HEK293 (cell line): ENCODE measurements around the gene ALMS1.

ENCODE experiments used
- ZBTB1 ChIP-seq: fragments of 450-650 bp; formaldehyde crosslinking; IDR thresholded peaks from 2 replicates; pipeline ENCODE4 v1.5.1; 2016; ENCODE audit warnings: missing biosample characterization, missing genetic modification characterization
- ZNF416 ChIP-seq: fragments of 450-650 bp; formaldehyde crosslinking; IDR thresholded peaks from 2 replicates; pipeline ENCODE4 v1.5.1; 2016; ENCODE audit warnings: missing biosample characterization, missing genetic modification characterization
- TF ChIP-seq, protein P1 (sequence below): fragments of 450-650 bp; formaldehyde crosslinking; IDR thresholded peaks from 2 replicates; pipeline ENCODE4 v1.5.1; 2016; ENCODE audit warnings: missing biosample characterization, missing genetic modification characterization

DNA sequence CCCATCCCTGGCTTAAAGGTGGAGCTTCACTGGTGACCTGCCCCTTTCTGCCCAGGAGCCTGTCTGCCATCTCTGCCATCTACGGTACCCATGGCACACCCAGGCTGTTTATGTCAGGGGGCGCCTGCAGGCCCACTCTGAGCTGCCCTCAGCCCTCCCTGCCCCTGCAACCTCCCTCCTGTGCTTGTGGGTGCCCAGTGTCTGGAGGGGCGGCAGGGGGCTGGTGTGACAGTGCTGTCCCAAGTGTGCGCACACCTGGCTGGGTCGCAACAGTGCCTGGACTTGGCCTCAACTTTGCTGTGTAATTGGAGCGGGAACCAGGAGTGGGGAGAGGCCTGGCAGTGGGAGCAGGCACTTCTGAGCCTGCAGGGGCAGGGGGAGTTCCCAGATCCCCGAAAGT lies 102.4 kb downstream of the ALMS1 start:
- TF ChIP-seq ZNF416 (tag by site-specific recombination) (no peak), ZBTB1 (tag by site-specific recombination) (no peak)
- TF ChIP-seq, protein P1, sequence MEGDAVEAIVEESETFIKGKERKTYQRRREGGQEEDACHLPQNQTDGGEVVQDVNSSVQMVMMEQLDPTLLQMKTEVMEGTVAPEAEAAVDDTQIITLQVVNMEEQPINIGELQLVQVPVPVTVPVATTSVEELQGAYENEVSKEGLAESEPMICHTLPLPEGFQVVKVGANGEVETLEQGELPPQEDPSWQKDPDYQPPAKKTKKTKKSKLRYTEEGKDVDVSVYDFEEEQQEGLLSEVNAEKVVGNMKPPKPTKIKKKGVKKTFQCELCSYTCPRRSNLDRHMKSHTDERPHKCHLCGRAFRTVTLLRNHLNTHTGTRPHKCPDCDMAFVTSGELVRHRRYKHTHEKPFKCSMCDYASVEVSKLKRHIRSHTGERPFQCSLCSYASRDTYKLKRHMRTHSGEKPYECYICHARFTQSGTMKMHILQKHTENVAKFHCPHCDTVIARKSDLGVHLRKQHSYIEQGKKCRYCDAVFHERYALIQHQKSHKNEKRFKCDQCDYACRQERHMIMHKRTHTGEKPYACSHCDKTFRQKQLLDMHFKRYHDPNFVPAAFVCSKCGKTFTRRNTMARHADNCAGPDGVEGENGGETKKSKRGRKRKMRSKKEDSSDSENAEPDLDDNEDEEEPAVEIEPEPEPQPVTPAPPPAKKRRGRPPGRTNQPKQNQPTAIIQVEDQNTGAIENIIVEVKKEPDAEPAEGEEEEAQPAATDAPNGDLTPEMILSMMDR (tag by site-specific recombination), result no peak
